Diencephalon (tissue), 1 donor: Measurements from ENCODE around the gene PHACTR1. TPM values are rescaled to one million over a fixed set of nuclear protein-coding genes. Genes with fewer than 3 reads are reported as not detected.
A peak's percentile ranks its signal among the peaks of the same experiment; 100 is the strongest.

Experiments used
- small RNA-seq: library from RNA; depleted of rRNA; stranded (forward); fragments of <200 nt; gene quantifications from one replicate; pipeline ENCODE3, GENCODE V24; 2014
- total RNA-seq: library from RNA; depleted of rRNA; stranded (reverse); fragments of >200 nt; gene quantifications from one replicate; pipeline ENCODE4 v1.2.3, GENCODE V29; 2014

PHACTR1 gene
- total RNA-seq = 54.7 TPM

DNA sequence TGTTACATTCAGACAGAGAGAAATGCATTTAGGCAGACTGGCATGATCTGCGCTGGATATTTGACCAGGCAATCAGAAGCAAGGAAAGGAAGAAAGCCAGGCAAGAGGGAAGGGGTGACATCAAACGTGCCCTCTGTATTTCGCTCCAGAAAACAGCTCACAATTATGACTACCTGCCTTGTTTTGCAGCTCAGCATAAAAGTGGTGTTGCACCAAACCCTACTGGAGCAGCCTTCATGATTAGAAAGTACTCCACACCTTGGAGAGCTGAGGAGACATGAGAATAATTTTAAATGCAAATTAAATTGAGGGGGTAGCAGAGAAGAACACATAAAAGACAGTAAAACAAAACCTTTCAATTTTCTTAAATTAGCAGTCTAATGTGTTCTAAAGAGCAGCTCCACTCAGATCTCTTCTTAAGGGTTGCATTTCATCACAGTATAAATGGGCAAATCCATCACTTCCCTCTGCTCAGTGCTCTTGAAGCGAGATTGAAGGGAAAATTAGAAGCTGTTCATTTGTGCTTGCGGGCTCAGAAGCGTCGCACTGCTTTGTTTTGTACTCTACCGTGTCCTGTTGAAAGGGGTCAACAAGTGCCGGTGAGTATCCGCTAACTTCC is at the start of gene PHACTR1:
Gene PHACTR1 (plus strand): TSS at position 470 of the 619 bp plus-strand sequence.

DNA sequence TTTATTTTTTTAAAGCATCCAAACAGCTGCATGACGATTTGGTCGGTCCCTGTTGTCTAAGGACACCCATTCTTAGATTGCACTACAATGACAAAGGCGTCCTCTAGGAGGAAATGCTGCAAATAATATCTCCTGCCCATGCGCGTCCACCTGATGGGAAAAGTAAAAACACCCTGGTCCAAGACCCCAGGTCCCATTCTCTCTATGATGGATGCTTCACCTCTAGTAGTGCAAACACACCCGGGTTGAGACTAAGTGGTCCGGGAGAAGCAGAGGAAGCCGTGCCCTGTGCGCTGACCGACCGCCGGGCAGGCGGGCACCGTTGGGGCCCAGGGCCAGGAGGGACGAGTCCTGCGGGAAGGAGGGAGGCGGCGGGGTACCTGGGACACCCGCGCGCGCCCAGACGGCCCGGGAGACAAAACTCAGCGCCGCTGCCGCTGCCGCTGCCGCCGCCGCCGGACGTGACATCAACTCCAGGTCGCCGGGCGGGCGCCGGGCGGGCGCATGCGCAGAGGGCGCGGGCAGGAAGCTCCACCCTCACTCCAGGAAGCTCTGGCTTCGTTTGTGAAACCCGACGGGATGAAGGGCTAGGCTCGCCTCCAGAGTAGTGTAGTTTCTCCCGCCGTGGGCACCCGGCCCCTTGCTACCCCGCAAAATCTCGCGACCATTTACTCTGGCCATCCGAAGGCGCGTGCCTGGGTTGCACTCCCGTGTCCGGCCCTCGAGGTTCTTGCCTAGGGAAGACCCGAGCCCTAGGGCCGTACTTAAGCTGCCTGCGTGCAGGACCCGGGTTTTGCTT is 611.7 kb downstream of the PHACTR1 start, which contains the start of gene TBC1D7:
Gene TBC1D7 (minus strand): TSS at position 462 of the 799 bp plus-strand sequence. CDS start 1,639 bp downstream, outside the sequence.

Small RNA genes lying within 50 kb of the gene (small RNA-seq; reads per million reads assigned to genes)
- 1.8 reads per million, percentile 86 among the genes with 10 or more reads in this experiment for gene RNU1-11P
